HL-60 (cell line): ENCODE measurements around the gene KSR1.

Experiments
- GABPA ChIP-seq: IDR thresholded peaks from 2 replicates; pipeline ENCODE4 v1.6.1; 2012; ENCODE audit warnings: low read depth
- POLR2AphosphoS5 ChIP-seq: IDR thresholded peaks from 2 replicates; pipeline ENCODE4 v1.6.1; 2012; ENCODE audit warnings: low read depth
- SPI1 ChIP-seq: IDR thresholded peaks from 2 replicates; pipeline ENCODE4 v1.6.1; 2012; ENCODE audit warnings: low read depth, mild to moderate bottlenecking, borderline replicate concordance
- TF ChIP-seq, protein P1 (sequence below): IDR thresholded peaks from one replicate; pipeline ENCODE4 v1.5.1; 2011; ENCODE audit warnings: low read length, control low read depth, inconsistent platforms; ENCODE audit not compliant: insufficient read depth
- TF ChIP-seq, protein P2 (sequence below): IDR thresholded peaks from 2 replicates; pipeline ENCODE4 v1.6.1; 2012; ENCODE audit warnings: low read depth; ENCODE audit not compliant: insufficient replicate concordance

DNA sequence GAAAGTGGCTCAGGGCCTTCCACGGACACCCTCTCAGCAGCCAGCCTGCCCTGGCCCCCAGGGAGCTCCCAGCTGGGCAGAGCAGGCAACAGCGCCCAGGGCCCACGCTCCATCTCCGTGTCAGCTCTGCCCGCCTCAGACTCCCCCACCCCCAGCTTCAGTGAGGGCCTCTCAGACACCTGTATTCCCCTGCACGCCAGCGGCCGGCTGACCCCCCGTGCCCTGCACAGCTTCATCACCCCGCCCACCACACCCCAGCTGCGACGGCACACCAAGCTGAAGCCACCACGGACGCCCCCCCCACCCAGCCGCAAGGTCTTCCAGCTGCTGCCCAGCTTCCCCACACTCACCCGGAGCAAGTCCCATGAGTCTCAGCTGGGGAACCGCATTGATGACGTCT is 126.4 kb downstream of the KSR1 start:
- TF ChIP-seq POLR2AphosphoS5 (no peak), GABPA (no peak), SPI1 (no peak)
- TF ChIP-seq, protein P1, sequence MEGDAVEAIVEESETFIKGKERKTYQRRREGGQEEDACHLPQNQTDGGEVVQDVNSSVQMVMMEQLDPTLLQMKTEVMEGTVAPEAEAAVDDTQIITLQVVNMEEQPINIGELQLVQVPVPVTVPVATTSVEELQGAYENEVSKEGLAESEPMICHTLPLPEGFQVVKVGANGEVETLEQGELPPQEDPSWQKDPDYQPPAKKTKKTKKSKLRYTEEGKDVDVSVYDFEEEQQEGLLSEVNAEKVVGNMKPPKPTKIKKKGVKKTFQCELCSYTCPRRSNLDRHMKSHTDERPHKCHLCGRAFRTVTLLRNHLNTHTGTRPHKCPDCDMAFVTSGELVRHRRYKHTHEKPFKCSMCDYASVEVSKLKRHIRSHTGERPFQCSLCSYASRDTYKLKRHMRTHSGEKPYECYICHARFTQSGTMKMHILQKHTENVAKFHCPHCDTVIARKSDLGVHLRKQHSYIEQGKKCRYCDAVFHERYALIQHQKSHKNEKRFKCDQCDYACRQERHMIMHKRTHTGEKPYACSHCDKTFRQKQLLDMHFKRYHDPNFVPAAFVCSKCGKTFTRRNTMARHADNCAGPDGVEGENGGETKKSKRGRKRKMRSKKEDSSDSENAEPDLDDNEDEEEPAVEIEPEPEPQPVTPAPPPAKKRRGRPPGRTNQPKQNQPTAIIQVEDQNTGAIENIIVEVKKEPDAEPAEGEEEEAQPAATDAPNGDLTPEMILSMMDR = no peak
- TF ChIP-seq, protein P2, sequence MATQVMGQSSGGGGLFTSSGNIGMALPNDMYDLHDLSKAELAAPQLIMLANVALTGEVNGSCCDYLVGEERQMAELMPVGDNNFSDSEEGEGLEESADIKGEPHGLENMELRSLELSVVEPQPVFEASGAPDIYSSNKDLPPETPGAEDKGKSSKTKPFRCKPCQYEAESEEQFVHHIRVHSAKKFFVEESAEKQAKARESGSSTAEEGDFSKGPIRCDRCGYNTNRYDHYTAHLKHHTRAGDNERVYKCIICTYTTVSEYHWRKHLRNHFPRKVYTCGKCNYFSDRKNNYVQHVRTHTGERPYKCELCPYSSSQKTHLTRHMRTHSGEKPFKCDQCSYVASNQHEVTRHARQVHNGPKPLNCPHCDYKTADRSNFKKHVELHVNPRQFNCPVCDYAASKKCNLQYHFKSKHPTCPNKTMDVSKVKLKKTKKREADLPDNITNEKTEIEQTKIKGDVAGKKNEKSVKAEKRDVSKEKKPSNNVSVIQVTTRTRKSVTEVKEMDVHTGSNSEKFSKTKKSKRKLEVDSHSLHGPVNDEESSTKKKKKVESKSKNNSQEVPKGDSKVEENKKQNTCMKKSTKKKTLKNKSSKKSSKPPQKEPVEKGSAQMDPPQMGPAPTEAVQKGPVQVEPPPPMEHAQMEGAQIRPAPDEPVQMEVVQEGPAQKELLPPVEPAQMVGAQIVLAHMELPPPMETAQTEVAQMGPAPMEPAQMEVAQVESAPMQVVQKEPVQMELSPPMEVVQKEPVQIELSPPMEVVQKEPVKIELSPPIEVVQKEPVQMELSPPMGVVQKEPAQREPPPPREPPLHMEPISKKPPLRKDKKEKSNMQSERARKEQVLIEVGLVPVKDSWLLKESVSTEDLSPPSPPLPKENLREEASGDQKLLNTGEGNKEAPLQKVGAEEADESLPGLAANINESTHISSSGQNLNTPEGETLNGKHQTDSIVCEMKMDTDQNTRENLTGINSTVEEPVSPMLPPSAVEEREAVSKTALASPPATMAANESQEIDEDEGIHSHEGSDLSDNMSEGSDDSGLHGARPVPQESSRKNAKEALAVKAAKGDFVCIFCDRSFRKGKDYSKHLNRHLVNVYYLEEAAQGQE = no peak
